Measurements from ENCODE around the gene RHOJ. TPM values are rescaled to one million over a fixed set of nuclear protein-coding genes. Genes with fewer than 3 reads are reported as not detected.

The RHOJ gene
- total RNA-seq, 2 experiments from 2014 or later: not detected

DNA sequence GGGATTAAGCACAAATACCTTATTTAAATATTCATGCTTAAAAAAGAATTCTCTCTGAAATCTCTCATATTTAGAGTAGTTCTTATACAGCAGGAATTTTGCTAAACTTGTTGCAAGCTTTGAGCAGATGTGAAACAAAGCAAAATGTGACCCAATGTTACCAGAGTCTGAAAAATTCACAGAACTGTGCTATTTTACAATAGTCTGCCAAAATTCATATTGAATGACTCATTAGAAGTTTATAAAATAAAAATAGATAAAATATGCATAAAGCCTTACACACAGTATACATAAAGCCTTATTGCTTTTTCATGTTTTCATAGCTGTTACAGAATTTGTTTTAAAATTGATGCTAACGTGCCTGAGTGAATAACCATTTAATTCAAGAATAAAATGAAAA is 17.8 kb upstream of the RHOJ start:
- ChIA-PET POLR2A (no interaction called here), CTCF (no interaction called here)
- intact Hi-C loops (cut with micrococcal nuclease): no loop called here
- Mint-ChIP-seq H3K27ac (no peak overlapping the region), H3K4me3 (no peak overlapping the region), H3K36me3 (no peaks in the 10 kb centered on the region), H3K27me3 (no peaks in the 10 kb centered on the region), H3K4me1 (ENCODE audit: low read depth) (no peaks in the 10 kb centered on the region), H3K9me3 (no peaks in the 10 kb centered on the region)
- DNase-seq: no peak

DNA sequence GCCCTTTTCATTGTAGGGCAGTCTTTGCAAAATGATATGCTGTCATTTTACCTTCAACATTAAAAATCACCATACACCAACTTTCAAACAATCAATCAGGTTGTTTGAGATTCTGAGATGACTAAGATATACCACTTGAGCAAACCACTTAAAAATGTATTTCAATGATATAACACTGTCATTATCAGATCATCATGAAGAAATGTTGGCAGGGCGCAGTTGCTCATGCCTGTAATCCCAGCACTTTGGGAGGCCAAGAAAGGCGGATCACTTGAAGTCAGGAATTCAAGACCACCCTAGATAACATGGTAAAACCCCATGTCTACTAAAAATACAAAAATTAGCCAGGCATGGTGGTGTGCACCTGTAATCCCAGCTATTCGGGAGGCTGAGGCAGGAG is 13.0 kb upstream of the RHOJ start:
- no peaks in the 10 kb centered on the region for H3K27me3 Mint-ChIP-seq
- H3K27ac Mint-ChIP-seq: no peak overlapping the region
- H3K4me3 Mint-ChIP-seq: no peak overlapping the region
- H3K4me1 Mint-ChIP-seq (ENCODE audit: low read depth): no peaks in the 10 kb centered on the region
- POLR2A ChIA-PET: no interaction called here
- peaks cover 4% of the 10 kb centered on the region for H3K9me3 Mint-ChIP-seq
- H3K36me3 Mint-ChIP-seq: no peaks in the 10 kb centered on the region
- DNase-seq: no peak
- CTCF ChIA-PET: no interaction called here
- intact Hi-C loops (cut with micrococcal nuclease): no loop called here

DNA sequence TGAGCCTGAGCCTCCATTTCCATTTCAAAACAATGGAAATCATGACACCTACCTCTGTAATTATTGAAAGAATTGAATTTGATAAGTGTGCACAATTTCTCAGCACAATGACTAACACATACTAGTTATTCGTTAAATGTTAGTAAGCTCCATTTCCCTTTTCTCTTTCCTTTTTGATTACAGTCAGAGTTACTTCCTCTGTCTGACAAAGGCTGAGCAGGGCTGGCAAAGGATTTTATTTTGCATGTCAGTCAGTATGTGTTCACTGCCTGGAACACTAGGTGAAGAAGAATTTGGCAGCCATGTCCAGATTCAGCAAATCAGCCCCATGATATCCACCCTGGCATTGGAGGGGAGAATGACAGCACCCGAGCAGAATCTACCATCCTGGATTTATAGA is 12.2 kb upstream of the RHOJ start:
- ChIA-PET CTCF (no interaction called here), POLR2A (no interaction called here)
- no peaks in the 10 kb centered on the region for H3K36me3 Mint-ChIP-seq
- DNase-seq: no peak
- intact Hi-C loops (cut with micrococcal nuclease): no loop called here
- no peak overlapping the region for H3K4me3 Mint-ChIP-seq
- no peak overlapping the region for H3K27ac Mint-ChIP-seq
- peaks cover 4% of the 10 kb centered on the region for H3K9me3 Mint-ChIP-seq
- no peaks in the 10 kb centered on the region for H3K4me1 Mint-ChIP-seq (ENCODE audit: low read depth)
- H3K27me3 Mint-ChIP-seq: no peaks in the 10 kb centered on the region

DNA sequence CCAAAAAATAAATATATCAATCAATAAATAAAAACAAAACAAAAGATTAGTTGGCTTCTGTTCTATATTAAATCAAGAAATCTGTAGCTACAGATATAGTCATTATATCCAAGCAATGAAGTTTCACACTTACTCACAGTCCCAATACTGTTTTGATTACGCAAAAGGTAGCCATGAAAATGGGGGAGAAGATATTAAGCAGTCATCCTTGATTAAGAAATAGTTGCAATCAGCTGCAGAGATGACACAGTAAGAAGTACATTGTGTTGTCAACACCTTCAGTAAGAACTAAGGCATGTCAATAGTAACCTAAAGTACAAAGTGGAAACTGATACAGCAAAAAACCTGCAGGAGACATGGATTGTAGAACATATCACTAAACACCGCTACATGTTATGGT is 11.0 kb upstream of the RHOJ start:
- Mint-ChIP-seq H3K27me3 (peaks cover under 1% of the 10 kb centered on the region), H3K9me3 (peaks cover 4% of the 10 kb centered on the region), H3K36me3 (no peaks in the 10 kb centered on the region), H3K4me3 (no peak overlapping the region), H3K4me1 (ENCODE audit: low read depth) (no peaks in the 10 kb centered on the region), H3K27ac (no peak overlapping the region)
- CTCF ChIA-PET: no interaction called here
- intact Hi-C loops (cut with micrococcal nuclease): no loop called here
- POLR2A ChIA-PET: no interaction called here
- DNase-seq: no peak

DNA sequence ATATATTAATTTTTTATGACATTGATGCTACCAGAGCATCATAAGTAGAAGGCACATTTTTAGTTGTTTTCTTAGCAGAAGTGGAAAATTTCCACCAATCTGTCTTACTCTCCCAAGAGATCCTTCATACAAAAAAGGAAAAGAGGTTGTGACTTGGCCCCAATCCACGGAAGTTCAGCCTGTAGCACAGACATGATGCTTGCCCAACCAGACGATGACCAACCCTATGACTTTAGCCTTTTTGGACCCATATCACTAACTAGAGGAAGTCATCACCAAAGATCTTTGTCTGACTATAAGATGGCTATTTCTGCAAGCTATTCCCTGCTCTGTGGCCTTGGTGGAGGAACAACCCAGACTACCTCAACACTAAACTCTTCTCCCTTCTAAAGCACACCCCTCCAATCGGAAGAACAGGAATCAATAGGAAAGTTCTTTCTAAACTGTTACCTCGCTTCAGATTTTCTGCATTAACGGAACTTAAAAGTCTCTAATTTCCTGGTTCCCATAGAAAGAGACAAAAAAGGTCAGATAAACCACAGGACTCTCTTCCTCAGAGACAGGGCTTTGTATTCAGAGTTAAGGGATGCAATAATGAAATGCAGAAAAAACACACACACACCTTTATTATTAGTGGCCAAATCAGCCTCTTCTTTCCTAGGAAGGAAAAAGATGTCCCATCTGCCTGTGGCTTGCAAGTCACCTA is 4.1 kb upstream of the RHOJ start:
- Mint-ChIP-seq H3K27me3 (peaks cover 11% of the 10 kb centered on the region), H3K27ac (no peak overlapping the region), H3K9me3 (peaks cover 3% of the 10 kb centered on the region), H3K36me3 (no peaks in the 10 kb centered on the region), H3K4me1 (ENCODE audit: low read depth) (no peaks in the 10 kb centered on the region), H3K4me3 (no peak overlapping the region)
- CTCF ChIA-PET: no interaction called here
- POLR2A ChIA-PET: no interaction called here
- intact Hi-C loops (cut with micrococcal nuclease): no loop called here
- DNase-seq: no peak

DNA sequence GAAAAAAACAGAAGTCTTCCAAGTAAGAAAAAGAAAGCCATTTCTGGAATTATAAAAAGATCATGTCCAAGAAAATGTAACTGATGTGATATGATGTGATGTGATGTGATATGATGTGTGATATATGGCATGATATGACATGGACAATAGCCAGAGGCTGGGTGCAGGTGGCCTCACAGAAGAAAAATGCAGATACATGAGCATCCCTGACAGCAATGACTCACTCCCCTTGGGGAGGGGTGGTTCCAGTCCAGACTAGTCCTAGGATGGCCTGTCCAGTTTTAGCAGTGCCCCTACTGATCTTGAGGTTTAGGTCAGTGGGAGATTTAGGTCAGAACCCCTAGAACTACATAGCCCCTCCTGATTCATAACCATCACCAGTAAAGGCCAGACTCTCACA is 3.5 kb upstream of the RHOJ start:
- H3K4me3 Mint-ChIP-seq: no peak overlapping the region
- intact Hi-C loops (cut with micrococcal nuclease): no loop called here
- H3K9me3 Mint-ChIP-seq: no peaks in the 10 kb centered on the region
- peaks cover 11% of the 10 kb centered on the region for H3K27me3 Mint-ChIP-seq
- POLR2A ChIA-PET: no interaction called here
- no peak for DNase-seq
- H3K36me3 Mint-ChIP-seq: no peaks in the 10 kb centered on the region
- CTCF ChIA-PET: no interaction called here
- no peak overlapping the region for H3K27ac Mint-ChIP-seq
- no peaks in the 10 kb centered on the region for H3K4me1 Mint-ChIP-seq (ENCODE audit: low read depth)

DNA sequence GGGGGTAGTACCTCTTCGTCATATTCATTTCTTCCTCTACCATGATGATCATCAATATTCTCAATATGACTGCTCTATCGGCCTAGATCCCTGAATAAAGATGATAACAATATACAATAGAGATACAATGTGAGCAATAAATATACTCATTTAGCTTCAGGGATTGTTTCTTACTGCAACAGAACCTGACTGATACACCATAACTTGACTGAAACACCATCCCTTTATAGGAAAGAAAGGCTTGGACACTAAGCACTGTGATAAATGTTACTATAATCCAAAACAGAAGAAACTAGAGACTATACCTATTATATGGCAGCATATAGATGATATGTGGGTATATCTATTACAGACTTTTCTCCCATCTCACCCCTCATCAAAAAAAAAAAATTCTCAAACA is 1.2 kb upstream of the RHOJ start:
- H3K4me3 Mint-ChIP-seq: no peak overlapping the region
- no peaks in the 10 kb centered on the region for H3K4me1 Mint-ChIP-seq (ENCODE audit: low read depth)
- no peak for DNase-seq
- ChIA-PET CTCF (interaction anchor here (0.6 to 0.7 kb wide), 2 partner anchors 106 to 1298 kb away, joined by 3 to 4 read pairs; no protein-coding TSS in a partner anchor), POLR2A (no interaction called here)
- H3K36me3 Mint-ChIP-seq: no peaks in the 10 kb centered on the region
- H3K9me3 Mint-ChIP-seq: no peaks in the 10 kb centered on the region
- no peak overlapping the region for H3K27ac Mint-ChIP-seq
- intact Hi-C loops (cut with micrococcal nuclease): no loop called here
- H3K27me3 Mint-ChIP-seq: peaks cover 13% of the 10 kb centered on the region

DNA sequence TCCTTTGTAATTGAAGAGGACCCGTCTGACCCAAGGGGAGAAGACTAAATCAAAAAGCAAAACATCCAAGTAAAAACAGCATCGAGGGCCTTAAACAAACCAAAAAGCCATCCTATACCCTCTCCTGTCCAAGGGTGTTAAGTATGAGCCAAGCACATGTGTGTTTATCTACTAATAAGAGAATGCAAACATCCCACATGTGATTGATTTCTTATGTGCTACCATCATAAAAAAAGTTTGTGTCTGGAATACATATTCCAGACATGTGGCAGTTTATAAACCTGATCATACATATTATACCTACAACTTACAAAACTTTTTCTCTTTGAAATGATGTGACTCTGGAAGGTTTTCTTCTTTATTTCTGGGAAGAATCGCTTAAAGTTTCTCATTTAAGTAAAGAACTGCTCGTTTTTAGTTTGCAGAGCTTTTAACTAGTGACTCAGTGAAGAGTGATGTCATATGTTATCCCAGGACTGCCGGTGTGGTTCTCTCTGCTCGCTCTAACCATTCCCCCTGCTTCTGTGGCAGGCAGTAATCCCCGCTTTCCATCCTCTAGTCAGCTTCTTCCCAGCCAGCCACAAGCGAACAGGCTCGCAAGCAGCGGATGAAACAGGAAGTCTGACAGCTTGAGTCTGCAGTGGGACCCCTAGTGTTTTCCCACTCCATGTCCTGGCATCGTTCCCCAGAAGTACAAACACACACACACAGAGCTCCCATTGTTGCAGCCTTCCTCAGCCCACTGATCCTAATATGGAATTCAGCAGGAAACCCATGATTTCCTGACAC is 431 bp upstream of the RHOJ start:
- no peaks in the 10 kb centered on the region for H3K4me1 Mint-ChIP-seq (ENCODE audit: low read depth)
- no peak for DNase-seq
- peaks cover 9% of the 10 kb centered on the region for H3K27me3 Mint-ChIP-seq
- H3K27ac Mint-ChIP-seq: no peak overlapping the region
- POLR2A ChIA-PET: no interaction called here
- H3K4me3 Mint-ChIP-seq: no peak overlapping the region
- intact Hi-C loops (cut with micrococcal nuclease): no loop called here
- no peaks in the 10 kb centered on the region for H3K36me3 Mint-ChIP-seq
- CTCF ChIA-PET: interaction anchor here (0.6 to 0.7 kb wide), 2 partner anchors 105 to 1299 kb away, joined by 3 to 4 read pairs; no protein-coding TSS in a partner anchor
- H3K9me3 Mint-ChIP-seq: no peaks in the 10 kb centered on the region

DNA sequence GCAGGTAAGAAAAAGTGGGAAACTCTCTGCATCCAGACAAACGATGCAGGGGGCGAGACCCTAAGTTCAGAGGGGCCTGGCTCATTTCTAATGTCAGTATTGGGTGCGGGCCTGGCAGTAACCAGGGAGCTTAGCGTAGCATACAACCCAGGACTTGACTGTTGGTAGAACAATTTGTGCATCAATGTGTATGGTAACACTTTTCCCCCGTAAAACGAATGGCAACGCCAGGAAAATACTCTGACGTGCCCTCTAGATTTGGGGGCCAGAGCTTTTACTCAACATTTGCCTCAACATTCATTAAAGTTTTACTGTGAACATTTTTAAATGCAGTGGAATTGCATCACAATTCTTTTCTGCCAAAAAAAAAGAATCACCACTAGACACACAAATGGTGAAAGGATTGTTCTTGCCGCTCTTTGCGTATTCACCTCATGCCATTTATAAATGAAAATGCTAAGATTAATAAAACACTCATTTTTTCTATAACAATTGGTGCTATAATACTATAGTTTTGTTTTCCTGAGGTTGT is 867 bp downstream of the RHOJ start:
- intact Hi-C loops (cut with micrococcal nuclease): no loop called here
- ChIA-PET CTCF (no interaction called here), POLR2A (no interaction called here)
- Mint-ChIP-seq H3K27ac (no peak overlapping the region), H3K36me3 (no peaks in the 10 kb centered on the region), H3K4me1 (ENCODE audit: low read depth) (no peaks in the 10 kb centered on the region), H3K27me3 (peaks cover 9% of the 10 kb centered on the region), H3K4me3 (no peak overlapping the region), H3K9me3 (no peaks in the 10 kb centered on the region)
- no peak for DNase-seq

DNA sequence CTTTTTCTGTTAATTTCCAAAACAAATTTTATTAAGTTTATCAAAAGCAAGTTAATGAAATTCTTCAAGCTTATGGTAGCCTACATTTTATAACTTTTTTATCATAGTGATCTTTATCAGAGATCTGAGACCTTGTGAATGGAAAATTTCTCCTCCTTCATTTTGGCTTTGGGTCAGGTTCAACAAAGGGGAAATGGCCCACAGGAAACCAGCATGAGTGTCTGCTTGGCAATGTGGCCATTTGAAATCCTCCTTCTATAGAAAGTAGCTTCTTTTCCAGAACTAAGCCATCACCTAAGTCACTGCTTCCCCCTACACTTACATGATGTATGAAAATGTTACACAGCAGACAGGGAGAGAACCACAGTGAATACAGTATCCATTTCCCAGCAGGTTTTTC is 1.6 kb downstream of the RHOJ start:
- H3K4me1 Mint-ChIP-seq (ENCODE audit: low read depth): no peaks in the 10 kb centered on the region
- intact Hi-C loops (cut with micrococcal nuclease): no loop called here
- DNase-seq: no peak
- H3K9me3 Mint-ChIP-seq: no peaks in the 10 kb centered on the region
- CTCF ChIA-PET: no interaction called here
- H3K27ac Mint-ChIP-seq: no peak overlapping the region
- POLR2A ChIA-PET: no interaction called here
- H3K27me3 Mint-ChIP-seq: peaks cover 12% of the 10 kb centered on the region
- H3K36me3 Mint-ChIP-seq: no peaks in the 10 kb centered on the region
- H3K4me3 Mint-ChIP-seq: no peak overlapping the region

DNA sequence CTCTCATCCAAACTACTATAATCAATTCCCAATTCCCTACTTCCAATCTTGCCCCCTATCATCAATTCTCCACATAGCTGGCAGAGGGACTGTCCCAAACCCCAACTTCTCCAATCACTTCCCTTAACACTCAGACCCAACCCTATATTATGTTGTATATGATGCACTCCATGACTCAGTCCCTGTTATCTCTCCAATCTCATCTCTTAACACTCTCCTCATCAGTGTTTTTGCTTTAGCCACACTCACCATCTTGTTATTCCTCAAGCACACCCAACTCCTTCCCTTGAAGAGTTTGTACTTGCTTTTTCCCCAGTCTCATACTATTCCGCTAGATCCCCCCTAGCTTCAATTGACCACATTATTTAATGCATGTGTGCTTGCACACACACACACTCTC is 4.9 kb downstream of the RHOJ start:
- intact Hi-C loops (cut with micrococcal nuclease): no loop called here
- no peaks in the 10 kb centered on the region for H3K4me1 Mint-ChIP-seq (ENCODE audit: low read depth)
- H3K27me3 Mint-ChIP-seq: peaks cover 5% of the 10 kb centered on the region
- CTCF ChIA-PET: no interaction called here
- POLR2A ChIA-PET: no interaction called here
- H3K9me3 Mint-ChIP-seq: no peaks in the 10 kb centered on the region
- H3K27ac Mint-ChIP-seq: no peak overlapping the region
- H3K4me3 Mint-ChIP-seq: no peak overlapping the region
- H3K36me3 Mint-ChIP-seq: no peaks in the 10 kb centered on the region
- DNase-seq: no peak

DNA sequence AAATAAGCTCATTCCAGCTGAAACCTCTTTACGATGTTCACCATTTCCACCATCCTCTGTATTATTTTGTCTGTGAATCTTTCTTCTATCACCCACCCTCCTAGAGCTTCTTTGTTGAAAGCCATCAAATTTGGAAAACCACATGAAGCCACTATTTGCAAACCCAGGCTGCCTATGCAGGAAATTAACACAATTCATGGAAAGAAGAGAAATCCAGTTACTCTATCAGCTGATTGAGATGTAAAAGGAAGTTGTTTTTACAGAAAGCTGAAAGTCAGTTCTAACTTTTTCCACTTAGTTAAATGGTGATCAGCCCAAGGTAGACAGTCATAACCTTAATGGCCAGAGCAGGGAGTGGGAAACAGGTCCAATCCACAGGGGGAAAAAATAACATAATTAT is 6.6 kb downstream of the RHOJ start:
- Mint-ChIP-seq H3K27me3 (peaks cover 5% of the 10 kb centered on the region), H3K27ac (no peak overlapping the region), H3K9me3 (no peaks in the 10 kb centered on the region), H3K4me1 (ENCODE audit: low read depth) (no peaks in the 10 kb centered on the region), H3K36me3 (no peaks in the 10 kb centered on the region), H3K4me3 (no peak overlapping the region)
- intact Hi-C loops (cut with micrococcal nuclease): no loop called here
- CTCF ChIA-PET: no interaction called here
- POLR2A ChIA-PET: no interaction called here
- no peak for DNase-seq

DNA sequence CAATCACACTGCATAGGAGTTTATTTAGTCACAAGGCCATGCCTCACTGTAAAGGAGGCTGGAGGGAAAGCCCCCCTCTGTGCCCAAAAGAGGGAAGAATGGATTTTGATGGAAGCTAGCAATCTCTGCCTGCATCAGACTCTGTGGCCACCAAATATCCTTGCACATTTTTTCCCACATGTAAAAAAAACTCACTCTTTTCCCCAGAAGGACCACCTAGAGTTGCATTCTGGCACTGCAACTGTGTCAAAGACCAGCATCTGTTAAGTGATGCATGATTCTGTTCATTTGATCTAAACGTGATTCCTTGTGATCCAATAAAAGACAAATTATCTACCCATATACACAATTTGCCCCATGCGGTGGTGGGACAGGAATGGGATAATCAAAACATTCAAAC is 8.0 kb downstream of the RHOJ start:
- ChIA-PET POLR2A (no interaction called here), CTCF (interaction anchor here (0.6 kb wide), 1 partner anchor 416 kb away, joined by 4 read pairs; no protein-coding TSS in a partner anchor)
- H3K4me1 Mint-ChIP-seq (ENCODE audit: low read depth): no peaks in the 10 kb centered on the region
- H3K27me3 Mint-ChIP-seq: peaks cover 4% of the 10 kb centered on the region
- no peaks in the 10 kb centered on the region for H3K36me3 Mint-ChIP-seq
- DNase-seq: no peak
- no peaks in the 10 kb centered on the region for H3K9me3 Mint-ChIP-seq
- no peak overlapping the region for H3K4me3 Mint-ChIP-seq
- no peak overlapping the region for H3K27ac Mint-ChIP-seq
- intact Hi-C loops (cut with micrococcal nuclease): no loop called here

All from activated CD4-positive, alpha-beta memory T cell treated with anti-CD3 and anti-CD28 coated beads for 36 hours (primary cell).